ENCODE results near the gene CTDNEP1.

DNA sequence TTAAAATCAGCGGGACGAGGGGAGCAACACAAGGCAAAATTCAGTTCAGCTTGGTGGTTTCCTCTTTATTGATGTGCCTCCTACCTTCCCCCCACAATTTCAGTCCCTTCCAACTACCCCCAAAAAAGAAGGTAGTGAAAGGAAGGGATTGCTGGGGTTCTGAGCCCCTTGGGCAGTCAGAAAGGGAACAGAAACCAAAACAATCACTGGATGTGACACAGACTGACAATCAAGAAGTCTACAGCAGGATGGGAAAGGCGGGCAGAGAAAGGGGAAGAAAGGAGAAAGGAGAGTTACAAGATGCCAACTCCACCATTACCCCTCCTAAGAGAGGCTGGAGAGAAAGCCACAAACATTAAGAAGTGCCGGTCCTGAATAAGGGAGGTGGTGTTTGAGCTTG is 11.2 kb downstream of the CTDNEP1 start:
- TF ChIP-seq, protein P1, sequence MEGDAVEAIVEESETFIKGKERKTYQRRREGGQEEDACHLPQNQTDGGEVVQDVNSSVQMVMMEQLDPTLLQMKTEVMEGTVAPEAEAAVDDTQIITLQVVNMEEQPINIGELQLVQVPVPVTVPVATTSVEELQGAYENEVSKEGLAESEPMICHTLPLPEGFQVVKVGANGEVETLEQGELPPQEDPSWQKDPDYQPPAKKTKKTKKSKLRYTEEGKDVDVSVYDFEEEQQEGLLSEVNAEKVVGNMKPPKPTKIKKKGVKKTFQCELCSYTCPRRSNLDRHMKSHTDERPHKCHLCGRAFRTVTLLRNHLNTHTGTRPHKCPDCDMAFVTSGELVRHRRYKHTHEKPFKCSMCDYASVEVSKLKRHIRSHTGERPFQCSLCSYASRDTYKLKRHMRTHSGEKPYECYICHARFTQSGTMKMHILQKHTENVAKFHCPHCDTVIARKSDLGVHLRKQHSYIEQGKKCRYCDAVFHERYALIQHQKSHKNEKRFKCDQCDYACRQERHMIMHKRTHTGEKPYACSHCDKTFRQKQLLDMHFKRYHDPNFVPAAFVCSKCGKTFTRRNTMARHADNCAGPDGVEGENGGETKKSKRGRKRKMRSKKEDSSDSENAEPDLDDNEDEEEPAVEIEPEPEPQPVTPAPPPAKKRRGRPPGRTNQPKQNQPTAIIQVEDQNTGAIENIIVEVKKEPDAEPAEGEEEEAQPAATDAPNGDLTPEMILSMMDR (IDR thresholded peaks at IDR 0.05; ENCODE audit: borderline replicate concordance, extremely low read depth, low read length, poor library complexity, severe bottlenecking) = no peak
- TF ChIP-seq EZH2 (IDR thresholded peaks at IDR 0.05; ENCODE audit: borderline replicate concordance, low read depth, low read length, severe bottlenecking) = no peak

Measured in DND-41 (cell line).